Measurements from ENCODE around the gene NOP9. TPM values are rescaled to one million over a fixed set of nuclear protein-coding genes. Genes with fewer than 3 reads are reported as not detected.
"Not testable (repeated sequence)": the region's sequence is repeated elsewhere in the genome, so short reads cannot be mapped to it uniquely, and the experiment has no call there.

Gene NOP9
- total RNA-seq, 2 donors from 2014 or later: 21.2 to 22.9 TPM

DNA sequence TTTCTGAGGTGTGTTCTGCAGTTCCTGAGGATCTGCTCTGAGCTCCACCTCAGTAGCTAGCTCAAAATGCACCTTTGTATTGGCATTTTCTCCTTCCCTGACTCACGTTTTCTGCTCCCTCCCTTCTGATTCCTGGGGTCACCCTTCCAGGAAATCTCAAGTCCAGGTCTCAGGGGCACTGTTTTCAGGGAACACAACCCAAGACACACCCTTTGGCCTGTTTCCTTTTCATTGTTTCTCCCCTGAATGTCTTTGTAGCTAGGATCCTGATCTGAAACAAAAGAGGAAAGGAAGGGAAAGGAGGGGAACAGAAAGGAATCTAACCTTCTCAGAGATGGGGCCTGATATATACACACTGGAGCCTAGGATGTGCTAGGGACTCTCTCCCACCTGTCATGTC is 47.5 kb downstream of the NOP9 start:
- intact Hi-C loops (cut with DNase I): no loop called here
- no peaks in the 10 kb centered on the region for H3K4me1 ChIP-seq (replicated peaks)
- TF ChIP-seq POLR2AphosphoS5 (IDR thresholded peaks at IDR 0.05) (no peak), POLR2A (IDR thresholded peaks at IDR 0.05) (no peak)
- TF ChIP-seq, protein P1, sequence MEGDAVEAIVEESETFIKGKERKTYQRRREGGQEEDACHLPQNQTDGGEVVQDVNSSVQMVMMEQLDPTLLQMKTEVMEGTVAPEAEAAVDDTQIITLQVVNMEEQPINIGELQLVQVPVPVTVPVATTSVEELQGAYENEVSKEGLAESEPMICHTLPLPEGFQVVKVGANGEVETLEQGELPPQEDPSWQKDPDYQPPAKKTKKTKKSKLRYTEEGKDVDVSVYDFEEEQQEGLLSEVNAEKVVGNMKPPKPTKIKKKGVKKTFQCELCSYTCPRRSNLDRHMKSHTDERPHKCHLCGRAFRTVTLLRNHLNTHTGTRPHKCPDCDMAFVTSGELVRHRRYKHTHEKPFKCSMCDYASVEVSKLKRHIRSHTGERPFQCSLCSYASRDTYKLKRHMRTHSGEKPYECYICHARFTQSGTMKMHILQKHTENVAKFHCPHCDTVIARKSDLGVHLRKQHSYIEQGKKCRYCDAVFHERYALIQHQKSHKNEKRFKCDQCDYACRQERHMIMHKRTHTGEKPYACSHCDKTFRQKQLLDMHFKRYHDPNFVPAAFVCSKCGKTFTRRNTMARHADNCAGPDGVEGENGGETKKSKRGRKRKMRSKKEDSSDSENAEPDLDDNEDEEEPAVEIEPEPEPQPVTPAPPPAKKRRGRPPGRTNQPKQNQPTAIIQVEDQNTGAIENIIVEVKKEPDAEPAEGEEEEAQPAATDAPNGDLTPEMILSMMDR (IDR thresholded peaks at IDR 0.05): no peak
- no peak overlapping the region for H3K27ac ChIP-seq
- no peaks in the 10 kb centered on the region for H3K27me3 ChIP-seq (replicated peaks; ENCODE audit: insufficient read depth)
- no peak for DNase-seq (ENCODE audit: low spot score)
- 63% methylated on average over 1 of the region's 1 CpG for WGBS
- H3K4me3 ChIP-seq: no peak overlapping the region
- H3K9me3 ChIP-seq: no peaks in the 10 kb centered on the region
- no peaks in the 10 kb centered on the region for H3K36me3 ChIP-seq

DNA sequence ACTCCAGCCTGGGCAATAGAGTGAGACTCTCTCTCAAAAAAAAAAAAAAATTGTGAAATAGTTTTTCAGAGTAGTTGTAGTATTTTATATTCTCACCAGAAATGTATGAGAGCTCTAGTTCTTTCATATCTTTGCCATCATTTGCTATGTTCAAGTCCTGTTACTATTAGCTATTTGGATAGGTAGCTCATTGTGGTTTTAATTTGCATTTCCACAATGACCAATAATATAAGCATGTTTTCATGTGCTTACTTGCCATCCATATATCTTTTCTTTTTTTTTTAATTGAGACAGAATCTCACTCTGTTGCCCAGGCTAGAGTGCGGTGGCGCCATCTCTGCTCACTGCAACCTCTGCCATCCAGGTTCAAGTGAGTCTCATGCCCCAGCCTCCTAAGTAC is 48.5 kb downstream of the NOP9 start:
- no peak overlapping the region for H3K4me3 ChIP-seq
- WGBS: 87% methylated on average over 2 of the region's 2 CpGs
- H3K36me3 ChIP-seq: no peaks in the 10 kb centered on the region
- no peaks in the 10 kb centered on the region for H3K27me3 ChIP-seq (replicated peaks; ENCODE audit: insufficient read depth)
- TF ChIP-seq POLR2A (IDR thresholded peaks at IDR 0.05) (no peak), POLR2AphosphoS5 (IDR thresholded peaks at IDR 0.05) (no peak)
- TF ChIP-seq, protein P1 (IDR thresholded peaks at IDR 0.05): no peak
- intact Hi-C loops (cut with DNase I): no loop called here
- H3K4me1 ChIP-seq (replicated peaks): no peaks in the 10 kb centered on the region
- no peak for DNase-seq (ENCODE audit: low spot score)
- no peaks in the 10 kb centered on the region for H3K9me3 ChIP-seq
- H3K27ac ChIP-seq: no peak overlapping the region

- H3K9me3 ChIP-seq: no peaks in the 10 kb centered on the region
- intact Hi-C loops (cut with DNase I): no loop called here
- H3K4me1 ChIP-seq (replicated peaks): no peaks in the 10 kb centered on the region
- H3K36me3 ChIP-seq: no peaks in the 10 kb centered on the region
- TF ChIP-seq POLR2A (IDR thresholded peaks at IDR 0.05) (no peak), POLR2AphosphoS5 (IDR thresholded peaks at IDR 0.05) (no peak)
- TF ChIP-seq, protein P1 (IDR thresholded peaks at IDR 0.05): no peak
- no peak overlapping the region for H3K4me3 ChIP-seq
- no peak for DNase-seq (ENCODE audit: low spot score)
- 67% methylated on average over 5 of the region's 5 CpGs for WGBS
- H3K27ac ChIP-seq: no peak overlapping the region
- H3K27me3 ChIP-seq (replicated peaks; ENCODE audit: insufficient read depth): no peaks in the 10 kb centered on the region
Measured at GRCh38 chr14:24349742-24350141, 50.1 kb downstream of the NOP9 start.

- intact Hi-C loops (cut with DNase I): no loop called here
- 8% methylated on average over 4 of the region's 4 CpGs for WGBS
- H3K4me3 ChIP-seq: no peak overlapping the region
- no peak for DNase-seq (ENCODE audit: low spot score)
- H3K36me3 ChIP-seq: no peaks in the 10 kb centered on the region
- no peaks in the 10 kb centered on the region for H3K9me3 ChIP-seq
- H3K27ac ChIP-seq: no peak overlapping the region
- no peaks in the 10 kb centered on the region for H3K4me1 ChIP-seq (replicated peaks)
- TF ChIP-seq, protein P1 (IDR thresholded peaks at IDR 0.05): no peak
- TF ChIP-seq POLR2AphosphoS5 (IDR thresholded peaks at IDR 0.05) (no peak), POLR2A (IDR thresholded peaks at IDR 0.05) (no peak)
- no peaks in the 10 kb centered on the region for H3K27me3 ChIP-seq (replicated peaks; ENCODE audit: insufficient read depth)
Measured at GRCh38 chr14:24351517-24351916, 51.9 kb downstream of the NOP9 start.

DNA sequence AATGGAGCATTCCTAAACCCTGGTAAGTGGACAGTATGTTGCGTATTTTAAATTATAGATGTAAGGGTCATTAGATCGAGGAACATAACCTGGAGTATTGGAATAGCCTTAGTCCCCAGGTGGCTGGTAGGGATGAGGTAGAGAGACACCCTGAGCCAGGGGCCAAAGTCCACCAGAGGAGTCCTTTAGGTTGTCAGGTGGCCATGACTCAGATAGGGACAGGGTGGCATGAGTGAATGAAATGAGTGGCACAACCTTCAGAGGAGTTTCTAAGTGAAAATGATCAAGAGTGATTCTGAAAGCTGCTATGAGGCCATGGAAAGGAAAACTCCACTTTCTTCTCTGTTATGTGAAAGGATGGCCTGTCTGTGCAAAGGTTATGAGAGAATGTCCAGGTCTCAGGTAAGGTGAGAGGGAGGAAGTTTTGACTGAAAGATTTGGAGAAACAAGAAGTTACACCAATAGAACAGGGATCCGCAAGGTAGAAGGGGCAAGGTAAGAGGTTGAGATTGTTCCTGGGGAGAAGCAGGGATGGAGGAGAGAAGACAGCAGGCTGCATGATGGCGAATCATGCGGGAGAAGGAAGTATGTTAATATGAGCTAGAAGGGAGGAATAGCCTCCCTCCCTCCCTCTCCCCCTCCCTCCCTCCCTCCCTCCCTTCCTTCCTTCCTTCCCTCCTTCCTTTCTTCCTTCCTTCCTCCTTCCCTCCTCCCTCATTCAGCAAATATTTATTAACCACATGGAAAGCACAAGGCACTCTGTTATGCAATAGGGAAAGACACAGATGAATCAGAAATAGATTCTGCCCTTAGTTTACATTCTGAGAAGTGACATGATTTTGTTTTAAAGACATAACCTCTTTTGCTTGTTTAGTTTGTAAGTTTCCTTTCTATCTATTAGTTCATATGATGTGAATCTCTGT is 54.2 kb downstream of the NOP9 start:
- H3K4me1 ChIP-seq (replicated peaks): no peaks in the 10 kb centered on the region
- H3K4me3 ChIP-seq: no peak overlapping the region
- WGBS: 76% methylated on average over 5 of the region's 5 CpGs
- no peak overlapping the region for H3K27ac ChIP-seq
- H3K27me3 ChIP-seq (replicated peaks; ENCODE audit: insufficient read depth): no peaks in the 10 kb centered on the region
- no peaks in the 10 kb centered on the region for H3K36me3 ChIP-seq
- TF ChIP-seq POLR2A (IDR thresholded peaks at IDR 0.05) (no peak), POLR2AphosphoS5 (IDR thresholded peaks at IDR 0.05) (no peak)
- TF ChIP-seq, protein P1 (IDR thresholded peaks at IDR 0.05): no peak
- intact Hi-C loops (cut with DNase I): no loop called here
- no peaks in the 10 kb centered on the region for H3K9me3 ChIP-seq
- DNase-seq (ENCODE audit: low spot score): no peak

GRCh38 chr14:24354482-24354825 is 54.8 kb downstream of the NOP9 start:
- WGBS: 86% methylated on average over 3 of the region's 3 CpGs
- H3K9me3 ChIP-seq; H3K27ac ChIP-seq; H3K4me1 ChIP-seq (replicated peaks); intact Hi-C loops (cut with DNase I); H3K4me3 ChIP-seq; H3K27me3 ChIP-seq (replicated peaks; ENCODE audit: insufficient read depth); DNase-seq (ENCODE audit: low spot score); H3K36me3 ChIP-seq: not testable (repeated sequence)
